HEK293 (cell line): ENCODE measurements around the gene WDR45B.

Experiments
- CTCF ChIA-PET: fragments of 350-600 bp; formaldehyde crosslinking; extraction: SDS; loops from one replicate; lab custom pipeline; 2021; ENCODE audit warnings: antibody characterized with exemption; lab: Yijun Ruan, JAX
- POLR2A ChIA-PET: fragments of 300-600 bp; formaldehyde crosslinking; extraction: SDS; loops from one replicate; lab custom pipeline; 2020; ENCODE audit warnings: antibody characterized with exemption, inconsistent platforms; lab: Yijun Ruan, JAX
- H3K27ac ChIP-seq: fragments of 200-500 bp; sonication (Bioruptor generic); 2 replicates; pipeline ENCODE4 v1.5.1; 2014; ENCODE audit warnings: low read depth, low read length, control low read depth, inconsistent platforms; ENCODE audit errors: extremely low read depth
- H3K36me3 ChIP-seq, 2 experiments: fragments of 200-500 bp in 1 of 2; sonication (Bioruptor generic) in 1 of 2; 1 replicate in 1 of 2; 2 replicates in 1 of 2; pipeline ENCODE4 v1.5.1; 2014 to 2017; ENCODE audit warnings: inconsistent platforms in 2 of 2, low read length in 2 of 2; ENCODE audit not compliant: control insufficient read depth in 2 of 2, insufficient read depth in 1 of 2
- H3K4me1 ChIP-seq: fragments of 200-500 bp; sonication (Bioruptor generic); 2 replicates; pipeline ENCODE4 v1.5.1; 2014; ENCODE audit warnings: mild to moderate bottlenecking, low read length, inconsistent platforms; ENCODE audit not compliant: control insufficient read depth, insufficient read depth
- H3K4me3 ChIP-seq: 2 replicates; pipeline ENCODE4 v1.5.1; 2011; ENCODE audit warnings: low read depth, mild to moderate bottlenecking, control low read depth, low read length, moderate library complexity
- H3K9me3 ChIP-seq: fragments of 200-500 bp; sonication (Bioruptor generic); 2 replicates; pipeline ENCODE4 v1.5.1; 2014; ENCODE audit warnings: low read depth, low read length, inconsistent platforms; ENCODE audit not compliant: control insufficient read depth, insufficient read depth
- GLIS1 ChIP-seq: fragments of 450-650 bp; formaldehyde crosslinking; IDR thresholded peaks from 2 replicates; pipeline ENCODE4 v1.5.1; 2016; ENCODE audit warnings: missing biosample characterization, missing genetic modification characterization
- PRDM6 ChIP-seq: fragments of 450-650 bp; formaldehyde crosslinking; IDR thresholded peaks from 2 replicates; pipeline ENCODE4 v1.5.1; 2017; ENCODE audit warnings: missing biosample characterization, missing genetic modification characterization
- RBAK ChIP-seq: fragments of 450-650 bp; formaldehyde crosslinking; IDR thresholded peaks from 2 replicates; pipeline ENCODE4 v1.5.1; 2016; ENCODE audit warnings: missing biosample characterization, missing genetic modification characterization
- SCRT2 ChIP-seq: fragments of 450-650 bp; formaldehyde crosslinking; IDR thresholded peaks from 2 replicates; pipeline ENCODE4 v1.5.1; 2016; ENCODE audit warnings: missing biosample characterization, missing genetic modification characterization
- ZBTB17 ChIP-seq: fragments of 450-650 bp; formaldehyde crosslinking; IDR thresholded peaks from 2 replicates; pipeline ENCODE4 v1.5.1; 2016; ENCODE audit warnings: missing biosample characterization, missing genetic modification characterization
- ZBTB6 ChIP-seq: fragments of 450-650 bp; formaldehyde crosslinking; IDR thresholded peaks from 2 replicates; pipeline ENCODE4 v1.5.1; 2017; ENCODE audit warnings: missing biosample characterization, missing genetic modification characterization
- ZFP41 ChIP-seq: fragments of 450-650 bp; formaldehyde crosslinking; IDR thresholded peaks from 2 replicates; pipeline ENCODE4 v1.5.1; 2016; ENCODE audit warnings: missing biosample characterization, missing genetic modification characterization, borderline replicate concordance
- ZNF132 ChIP-seq: fragments of 450-650 bp; formaldehyde crosslinking; IDR thresholded peaks from 2 replicates; pipeline ENCODE4 v1.5.1; 2017; ENCODE audit warnings: missing biosample characterization, missing genetic modification characterization, borderline replicate concordance
- ZNF133 ChIP-seq: fragments of 450-650 bp; formaldehyde crosslinking; IDR thresholded peaks from 2 replicates; pipeline ENCODE4 v1.5.1; 2016; ENCODE audit warnings: missing biosample characterization, missing genetic modification characterization
- ZNF214 ChIP-seq: fragments of 450-650 bp; formaldehyde crosslinking; IDR thresholded peaks from 2 replicates; pipeline ENCODE4 v1.5.1; 2017; ENCODE audit warnings: missing biosample characterization, mild to moderate bottlenecking, missing genetic modification characterization, borderline replicate concordance
- ZNF362 ChIP-seq: fragments of 450-650 bp; formaldehyde crosslinking; IDR thresholded peaks from 2 replicates; pipeline ENCODE4 v1.5.1; 2016; ENCODE audit warnings: missing biosample characterization, missing genetic modification characterization
- ZNF449 ChIP-seq: fragments of 450-650 bp; formaldehyde crosslinking; IDR thresholded peaks from 2 replicates; pipeline ENCODE4 v1.5.1; 2017; ENCODE audit warnings: missing biosample characterization, mild to moderate bottlenecking, missing genetic modification characterization, moderate library complexity
- ZNF501 ChIP-seq: fragments of 450-650 bp; formaldehyde crosslinking; IDR thresholded peaks from 2 replicates; pipeline ENCODE4 v1.5.1; 2016; ENCODE audit warnings: missing biosample characterization, missing genetic modification characterization
- ZNF544 ChIP-seq: fragments of 450-650 bp; formaldehyde crosslinking; IDR thresholded peaks from 2 replicates; pipeline ENCODE4 v1.5.0; 2017; ENCODE audit warnings: missing biosample characterization, missing genetic modification characterization
- ZNF580 ChIP-seq: fragments of 450-650 bp; formaldehyde crosslinking; IDR thresholded peaks from 2 replicates; pipeline ENCODE4 v1.5.1; 2016; ENCODE audit warnings: missing biosample characterization, missing genetic modification characterization
- ZNF600 ChIP-seq: fragments of 450-650 bp; formaldehyde crosslinking; IDR thresholded peaks from 2 replicates; pipeline ENCODE4 v1.5.1; 2016; ENCODE audit warnings: missing biosample characterization, missing genetic modification characterization
- ZNF629 ChIP-seq: fragments of 450-650 bp; formaldehyde crosslinking; IDR thresholded peaks from 2 replicates; pipeline ENCODE4 v1.5.1; 2017; ENCODE audit warnings: missing biosample characterization, missing genetic modification characterization
- ZNF677 ChIP-seq: fragments of 450-650 bp; IDR thresholded peaks from 2 replicates; pipeline ENCODE4 v1.5.0; 2018; ENCODE audit warnings: missing biosample characterization, mild to moderate bottlenecking, missing genetic modification characterization, moderate library complexity
- ZNF830 ChIP-seq: fragments of 450-650 bp; IDR thresholded peaks from 2 replicates; pipeline ENCODE4 v1.5.0; 2018; ENCODE audit warnings: missing biosample characterization, missing genetic modification characterization, low read depth, mild to moderate bottlenecking, moderate library complexity
- ZSCAN18 ChIP-seq: fragments of 450-650 bp; formaldehyde crosslinking; IDR thresholded peaks from 2 replicates; pipeline ENCODE4 v1.5.1; 2016; ENCODE audit warnings: missing biosample characterization, missing genetic modification characterization

WDR45B gene

GRCh38 chr17:82663381-82664275 is 15.4 kb upstream of the WDR45B start:
- POLR2A ChIA-PET = no interaction called here
- TF ChIP-seq ZNF501 = no peak
- TF ChIP-seq ZNF133 (tag by site-specific recombination) = no peak
- TF ChIP-seq ZNF449 (tag by site-specific recombination) = no peak
- no peak for TF ChIP-seq ZNF830 (tag by site-specific recombination)
- TF ChIP-seq ZBTB17 = no peak
- no peak for TF ChIP-seq ZNF362 (tag by site-specific recombination)
- no peak for TF ChIP-seq SCRT2 (tag by site-specific recombination)
- TF ChIP-seq ZSCAN18 (tag by site-specific recombination) = no peak
- no peak for TF ChIP-seq ZNF214 (tag by site-specific recombination)
- no peak for TF ChIP-seq PRDM6
- no peak for TF ChIP-seq ZNF132 (tag by site-specific recombination)
- TF ChIP-seq ZNF580 (tag by site-specific recombination) = no peak
- no peak for TF ChIP-seq ZFP41 (tag by site-specific recombination)
- no peak for TF ChIP-seq GLIS1
- no peak for TF ChIP-seq ZNF629
- TF ChIP-seq, all 188 proteins: peak for 0
- Histone ChIP-seq H3K27ac (no peak overlapping the region), H3K36me3 (peaks cover 0 to 23% of the 10 kb centered on the region in 2 experiments; a peak in 1 of 3 replicates), H3K4me3 (no peak overlapping the region), H3K4me1 (no peaks in the 10 kb centered on the region), H3K9me3 (no peaks in the 10 kb centered on the region)
- CTCF ChIA-PET = interaction anchor here (0.7 kb wide), 1 partner anchor 430 kb away, joined by 3 read pairs; no protein-coding TSS in a partner anchor

- Histone ChIP-seq H3K4me1 (no peaks in the 10 kb centered on the region), H3K9me3 (no peaks in the 10 kb centered on the region)
- CTCF ChIA-PET = interaction anchor here (0.7 kb wide), 1 partner anchor 431 kb away, joined by 3 read pairs; no protein-coding TSS in a partner anchor
- TF ChIP-seq ZNF544 (tag by site-specific recombination) = no peak
- no peak for TF ChIP-seq ZNF677
- no peak for TF ChIP-seq ZNF600 (tag by site-specific recombination)
- TF ChIP-seq RBAK (tag by site-specific recombination) = no peak
- no peak for TF ChIP-seq ZBTB6 (tag by site-specific recombination)
- TF ChIP-seq, all 188 proteins: peak for 0
- H3K36me3 ChIP-seq = peaks cover 0 to 31% of the 10 kb centered on the region in 2 experiments; a peak in 1 of 3 replicates
- no peak overlapping the region for H3K27ac ChIP-seq
- H3K4me3 ChIP-seq = no peak overlapping the region
- POLR2A ChIA-PET = interaction anchor here (0.5 kb wide), 1 partner anchor 103 kb away, joined by 7 read pairs; no protein-coding TSS in a partner anchor
These were observed 14.5 kb upstream of the WDR45B start for GRCh38 chr17:82662711-82663261.
